Stimulated activated CD8-positive, alpha-beta memory T cell treated with anti-CD3 and anti-CD28 coated beads, Interleukin-7, amount 100 ng/mL, for 24 hours (primary cell): Measurements from ENCODE around the gene TSSC4.

Experiments used
- DNase-seq: peaks from one replicate; pipeline ENCODE4 v3.0.0-alpha.2; 2020; ENCODE audit warnings: low read depth

TSSC4 gene

DNA sequence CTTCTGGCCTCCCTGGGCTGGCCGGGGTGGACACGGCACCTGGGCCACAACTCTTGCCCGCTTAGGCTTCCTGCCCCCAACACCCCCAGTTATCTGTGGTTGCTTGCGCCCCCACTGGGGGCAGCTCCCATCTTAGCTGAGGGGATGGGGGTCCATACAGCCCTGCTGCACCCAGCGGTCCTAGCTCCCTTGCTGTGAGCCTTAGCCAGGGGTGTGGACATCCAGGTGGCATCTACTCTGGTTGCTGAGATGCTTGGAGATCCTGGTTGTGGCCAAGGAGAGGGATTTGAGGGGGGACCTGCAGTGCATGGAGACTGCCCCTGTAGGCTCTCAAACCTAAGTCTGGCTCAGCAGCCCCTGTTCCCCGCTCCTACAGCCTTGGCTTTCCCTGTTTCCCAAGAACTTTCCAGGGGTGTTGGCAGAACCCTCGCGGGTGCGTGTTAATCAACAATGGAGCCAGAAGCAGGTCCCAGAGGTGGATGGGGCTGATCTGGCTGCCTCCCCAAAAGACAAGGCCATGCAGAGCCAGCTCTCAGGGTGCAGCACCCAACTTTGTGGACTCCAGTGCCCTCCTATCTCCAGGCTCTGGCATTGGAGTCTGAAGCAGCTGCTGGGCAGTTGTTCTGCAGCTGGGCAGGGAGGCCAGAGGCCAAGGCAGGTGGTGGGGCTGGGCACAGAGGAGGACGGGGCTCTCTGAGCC, 47.6 kb downstream of the TSSC4 start:
- DNase-seq: no peak

DNA sequence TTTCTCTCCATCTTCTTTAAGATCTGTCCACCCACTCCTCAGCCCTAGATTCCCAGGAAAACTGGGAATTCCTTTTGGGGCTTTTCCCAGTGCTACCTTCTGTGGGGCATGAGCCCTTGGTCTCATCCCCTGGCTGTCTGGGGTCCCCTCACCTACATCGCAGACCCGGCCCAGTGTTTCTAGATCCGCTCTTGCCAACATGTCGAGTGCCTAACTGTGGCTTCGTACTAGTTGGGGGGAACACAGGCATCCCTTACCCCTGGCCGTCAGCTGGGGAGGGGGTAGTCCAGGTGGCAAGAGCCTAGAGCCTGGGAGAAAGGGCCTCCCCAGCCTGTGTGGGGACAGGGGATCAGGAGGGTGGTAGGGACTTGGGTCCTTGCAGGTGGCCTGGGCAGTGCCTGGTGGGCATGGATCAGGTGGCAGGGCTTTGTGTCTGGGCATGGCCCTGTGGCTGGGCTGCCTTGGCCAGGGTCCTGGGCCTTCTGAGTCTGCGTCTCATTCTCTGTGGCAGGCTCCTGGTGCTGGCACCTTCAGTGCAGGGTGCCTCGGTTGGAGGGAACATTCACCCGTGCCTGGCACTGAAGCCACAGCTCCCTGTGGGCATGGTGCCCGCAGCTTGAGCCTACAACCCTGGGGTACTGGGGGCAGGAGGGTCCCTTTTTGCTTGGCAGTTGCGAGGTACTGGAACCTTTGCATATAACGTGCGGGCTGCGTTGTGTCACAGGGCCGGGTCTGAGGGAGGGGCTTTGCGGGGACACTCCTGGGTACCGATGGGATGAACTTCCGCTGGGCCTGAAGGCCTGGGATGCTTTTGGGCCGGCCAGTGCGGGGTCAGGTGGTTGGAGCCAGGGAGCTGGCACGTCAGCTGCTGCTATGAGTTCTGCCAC, 48.4 kb downstream of the TSSC4 start:
- no peak for DNase-seq

DNA sequence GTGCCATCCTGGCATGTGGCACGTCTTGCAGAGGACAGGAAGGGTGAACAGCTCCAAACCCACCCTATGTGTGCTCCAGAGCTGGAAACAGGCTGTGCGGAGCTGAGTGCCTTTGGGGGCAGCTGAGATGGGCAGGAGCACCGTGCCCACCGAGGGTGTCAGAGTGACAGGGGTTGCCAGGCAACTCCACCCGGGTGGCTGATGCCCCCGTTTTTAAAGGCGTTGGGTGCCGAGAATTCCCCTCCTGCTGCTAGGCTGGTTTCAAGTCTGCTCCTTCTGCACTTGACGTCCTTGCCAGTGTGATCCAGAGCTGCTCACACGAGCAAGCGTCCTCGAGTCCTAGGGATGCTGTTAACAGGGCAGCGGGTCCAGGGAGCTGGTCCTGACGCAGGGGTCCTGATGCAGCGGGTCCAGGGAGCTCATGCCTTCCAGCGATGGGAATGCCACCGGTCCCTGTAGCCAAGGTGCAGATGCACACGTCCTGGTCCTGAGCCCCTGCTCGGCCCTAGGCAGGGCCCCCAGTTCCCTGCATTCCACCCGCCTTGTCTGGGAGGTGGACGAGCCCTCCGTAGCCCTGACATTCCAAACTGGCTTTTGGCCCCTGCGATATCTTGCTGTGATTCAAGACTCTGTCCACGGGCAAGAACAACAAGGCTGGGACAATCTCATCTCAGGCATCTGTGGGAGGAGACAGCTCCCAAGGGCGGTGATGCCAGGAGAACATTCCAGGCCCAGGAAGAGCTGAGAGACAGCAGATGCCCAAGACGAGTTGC, 49.2 kb downstream of the TSSC4 start:
- DNase-seq: no peak

DNA sequence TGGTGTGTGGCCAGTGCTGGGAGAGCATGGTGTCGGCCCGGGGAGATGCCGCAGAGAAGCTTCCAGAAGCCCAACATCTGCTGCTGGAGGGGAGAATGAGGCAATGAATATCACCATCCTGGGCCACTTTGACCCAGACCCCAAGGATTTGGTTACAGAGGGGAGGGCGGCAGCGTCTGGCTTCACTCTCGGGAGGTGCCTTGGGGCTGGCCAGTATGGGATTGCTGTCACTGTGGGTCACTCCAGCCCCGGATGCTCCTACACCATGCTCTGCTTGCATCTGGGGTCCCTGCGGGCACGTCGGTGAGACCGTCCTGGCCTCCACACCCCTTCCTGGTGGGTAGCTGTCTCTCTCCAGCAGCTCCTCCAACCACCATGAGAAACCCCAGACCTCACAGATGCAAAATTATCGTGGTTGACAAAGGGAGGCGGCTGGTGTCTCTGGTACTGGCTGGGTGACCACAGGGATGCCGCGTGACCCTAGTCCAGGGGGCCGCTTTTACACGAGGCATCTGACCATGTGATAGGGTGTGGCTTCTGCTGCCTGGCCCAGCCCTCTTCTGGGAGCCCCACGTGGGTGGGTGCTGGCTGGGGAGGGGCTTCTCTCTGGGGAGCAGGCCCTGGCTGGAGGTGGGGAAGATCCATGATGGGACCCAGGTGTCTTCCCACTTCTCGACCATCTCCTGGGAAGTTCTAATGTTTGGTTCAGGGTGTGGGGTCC, 49.9 kb downstream of the TSSC4 start:
- DNase-seq: no peak

DNA sequence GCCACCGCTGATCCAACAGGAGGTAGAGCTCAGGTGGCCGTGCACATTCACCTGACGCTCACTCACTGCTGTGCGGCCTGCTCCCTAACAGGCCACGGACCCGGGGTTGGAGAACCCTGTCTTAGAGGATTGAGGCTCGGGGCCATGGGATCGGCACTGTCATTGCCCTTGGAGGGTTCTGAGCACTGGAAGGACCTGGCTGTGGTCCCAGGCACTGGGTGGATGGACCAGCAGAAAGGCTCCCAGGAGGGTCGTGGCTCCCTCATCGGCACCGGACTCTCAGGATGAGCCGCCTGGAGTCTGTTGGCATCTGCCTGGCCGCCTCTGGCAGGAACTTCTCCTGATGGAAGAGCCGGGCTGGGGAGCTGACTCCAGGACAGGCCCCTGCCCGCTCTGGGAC, 50.8 kb downstream of the TSSC4 start:
- no peak for DNase-seq

DNA sequence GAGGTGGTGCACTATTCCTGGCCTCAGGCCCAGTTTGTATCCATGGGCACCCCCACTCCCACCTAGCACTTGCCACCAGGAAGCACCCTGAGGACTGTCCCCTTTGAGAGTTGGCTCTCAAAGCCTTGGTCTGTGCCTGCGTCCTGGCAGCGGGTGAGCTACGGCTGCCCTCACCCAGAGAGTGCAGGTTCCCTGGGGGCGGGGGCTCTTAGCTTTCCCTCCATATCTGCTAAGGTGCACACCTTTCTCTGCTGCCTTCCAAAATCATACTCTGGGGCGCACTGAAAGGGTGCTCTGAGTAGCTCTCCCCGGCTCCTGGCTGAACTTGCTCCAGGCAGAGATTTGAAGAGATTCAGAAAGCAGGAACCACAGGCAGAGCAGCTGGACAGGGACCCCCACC, 51.4 kb downstream of the TSSC4 start:
- no peak for DNase-seq

DNA sequence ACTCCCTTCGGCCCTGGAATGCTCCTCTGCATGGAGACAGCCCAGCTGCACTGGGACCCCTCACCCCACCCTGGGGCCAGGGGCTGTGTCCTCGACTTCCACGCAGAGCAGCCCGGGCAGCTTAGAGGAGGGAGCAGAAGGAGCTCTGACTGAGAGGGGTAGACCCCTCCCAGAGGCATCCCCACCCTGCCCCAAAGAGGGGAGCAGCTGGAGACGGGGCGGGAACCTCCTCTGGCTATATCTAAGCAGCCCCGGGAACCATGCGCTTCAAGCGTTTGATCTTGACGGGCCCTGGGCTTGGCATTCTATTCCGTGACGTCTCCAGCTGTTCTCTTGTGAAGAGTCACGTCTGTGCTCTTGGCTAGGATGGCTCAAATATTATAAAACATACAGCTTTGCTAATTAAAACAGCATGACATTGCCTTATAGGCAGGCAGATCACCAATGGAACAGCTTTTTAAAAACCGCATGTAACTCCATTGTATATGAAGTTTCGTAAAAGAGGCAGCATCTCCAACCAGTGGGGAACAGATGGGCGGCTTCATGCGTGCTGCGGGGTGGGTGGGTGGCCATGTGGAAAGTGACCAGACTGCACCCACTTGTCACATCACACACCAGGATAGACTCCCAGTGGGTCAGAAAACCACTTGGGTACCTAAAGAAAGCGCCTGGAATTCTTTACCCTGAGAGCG, 51.9 kb downstream of the TSSC4 start:
- no peak for DNase-seq

DNA sequence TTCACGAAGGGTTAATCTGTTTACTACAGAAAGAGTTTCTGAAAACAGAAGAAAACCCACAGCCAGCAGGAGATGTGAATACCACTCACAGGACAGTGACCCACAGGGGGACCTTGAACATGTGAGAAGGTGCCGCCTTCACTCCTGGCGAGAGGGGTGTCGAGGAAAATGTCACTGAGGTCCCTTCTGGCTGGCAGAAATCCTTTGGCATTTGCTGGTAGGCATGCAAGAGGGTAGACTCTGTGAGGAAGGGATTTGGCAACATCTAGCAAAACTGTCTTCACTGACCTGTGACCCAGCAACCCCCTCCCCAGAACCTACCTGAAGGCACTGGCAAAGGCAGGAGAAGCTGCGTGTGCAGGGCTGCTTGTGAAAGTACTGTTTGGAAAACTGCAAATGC, 52.9 kb downstream of the TSSC4 start:
- no peak for DNase-seq
